ENCODE measurements around the gene ADCYAP1.
A peak's percentile ranks its signal among the peaks of the same experiment; 100 is the strongest.
"Not testable (repeated sequence)": the region's sequence is repeated elsewhere in the genome, so short reads cannot be mapped to it uniquely, and the experiment has no call there.

The ADCYAP1 gene

GRCh38 chr18:904218-905090 is at the start of gene ADCYAP1:
TSS of gene ADCYAP1 (plus strand) at chr18:904871. CDS start at chr18:905387, 516 bp downstream.
- no peak for DNase-seq

- DNase-seq, result no peak
Observed at GRCh38 chr18:857986-858385, 46.7 kb upstream of the ADCYAP1 start.

- peak; percentile 63 for DNase-seq
Observed at GRCh38 chr18:864872-865273, 39.8 kb upstream of the ADCYAP1 start.

GRCh38 chr18:867257-867656 is 37.4 kb upstream of the ADCYAP1 start:
- no peak for DNase-seq

- DNase-seq, result not testable (repeated sequence)
Observed at GRCh38 chr18:873426-873825, 31.2 kb upstream of the ADCYAP1 start.

- DNase-seq, result no peak
Observed at GRCh38 chr18:875912-876311, 28.8 kb upstream of the ADCYAP1 start.

GRCh38 chr18:877238-877637 is 27.4 kb upstream of the ADCYAP1 start:
- DNase-seq, result no peak

- no peak for DNase-seq
Observed at GRCh38 chr18:886076-886475, 18.6 kb upstream of the ADCYAP1 start.

GRCh38 chr18:887716-888115 is 17.0 kb upstream of the ADCYAP1 start:
- no peak for DNase-seq

- DNase-seq, result no peak
Observed at GRCh38 chr18:892316-892715, 12.4 kb upstream of the ADCYAP1 start.

GRCh38 chr18:896315-896714 is 8.4 kb upstream of the ADCYAP1 start:
- DNase-seq, result no peak

- DNase-seq, result no peak
Observed at GRCh38 chr18:901761-902160, 2.9 kb upstream of the ADCYAP1 start.

GRCh38 chr18:902229-902628 is 2.4 kb upstream of the ADCYAP1 start:
- no peak for DNase-seq

- DNase-seq, result peak; percentile 48
Observed at GRCh38 chr18:903701-904100, 970 bp upstream of the ADCYAP1 start.

GRCh38 chr18:905307-905947 is 756 bp downstream of the ADCYAP1 start:
- DNase-seq, result no peak

GRCh38 chr18:905948-906415 is 1.3 kb downstream of the ADCYAP1 start:
- DNase-seq, result no peak

GRCh38 chr18:906416-907114 is 1.9 kb downstream of the ADCYAP1 start:
- no peak for DNase-seq

- peak; percentile 16 for DNase-seq
Observed at GRCh38 chr18:907115-907884, 2.6 kb downstream of the ADCYAP1 start.

- DNase-seq, result no peak
Observed at GRCh38 chr18:907885-908757, 3.5 kb downstream of the ADCYAP1 start.

GRCh38 chr18:908758-909724 is 4.4 kb downstream of the ADCYAP1 start:
- DNase-seq, result no peak
